NT2/D1 (cell line): Measurements from ENCODE around the gene FBXO47.

Experiments used
- SUZ12 ChIP-seq: IDR thresholded peaks from 2 replicates; pipeline ENCODE4 v1.6.1; 2011; ENCODE audit not compliant: insufficient read length, insufficient read depth; ENCODE audit errors: extremely low read depth
- YY1 ChIP-seq: IDR thresholded peaks from 2 replicates; pipeline ENCODE4 v1.6.1; 2011; ENCODE audit not compliant: insufficient read length, insufficient read depth
- ZNF274 ChIP-seq: IDR thresholded peaks from 2 replicates; pipeline ENCODE4 v1.6.1; 2011; ENCODE audit warnings: mild to moderate bottlenecking, low read depth, low read length

DNA sequence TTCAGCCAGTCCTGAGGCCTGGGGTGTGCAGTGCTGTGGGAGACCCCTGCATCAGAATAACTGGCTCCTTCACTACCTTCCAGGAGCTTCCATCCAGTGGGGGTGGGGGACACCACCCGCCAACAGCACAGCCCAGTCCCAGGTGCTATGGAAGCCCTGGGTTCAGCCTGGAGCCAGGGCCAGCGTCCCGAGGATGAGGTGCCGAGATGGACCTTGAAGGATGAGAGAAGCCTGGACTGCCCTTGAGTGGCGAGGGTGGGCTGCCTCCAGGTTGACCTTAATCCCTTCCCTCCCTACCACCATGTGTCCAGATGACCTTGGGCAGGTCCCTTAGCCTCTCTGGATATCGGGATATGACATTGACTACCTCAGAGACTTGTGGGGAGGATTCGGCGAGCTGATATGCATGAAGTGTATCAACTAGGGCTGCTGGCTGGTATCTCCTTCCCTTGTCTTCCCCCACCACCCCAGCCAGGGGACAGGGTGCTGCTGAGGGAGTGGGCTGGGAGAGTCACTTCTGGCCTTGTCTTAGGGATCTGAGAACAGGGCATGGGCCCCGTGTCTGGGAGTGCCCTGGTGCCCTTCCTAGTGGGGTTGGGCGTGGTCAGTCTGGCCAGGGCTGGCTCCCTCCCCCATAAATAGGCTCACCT lies 56.0 kb downstream of the FBXO47 start:
- no peak for TF ChIP-seq SUZ12
- TF ChIP-seq ZNF274 = no peak
- TF ChIP-seq YY1 = no peak
